HG02678 (cell line): Measurements from ENCODE around the gene EDN2.

Experiments
- ATAC-seq: cut with Tn5 transposase; IDR thresholded peaks from one replicate; pipeline ENCODE4 v1.9.1; 2021; ENCODE audit warnings: mild to moderate bottlenecking, moderate library complexity; ENCODE audit not compliant: unreplicated experiment

EDN2 gene

GRCh38 chr1:41484402-41485241, at the start of gene EDN2:
Gene EDN2 (minus strand): TSS chr1:41484683. CDS start chr1:41484601, 82 bp downstream.
- ATAC-seq: no peak

DNA sequence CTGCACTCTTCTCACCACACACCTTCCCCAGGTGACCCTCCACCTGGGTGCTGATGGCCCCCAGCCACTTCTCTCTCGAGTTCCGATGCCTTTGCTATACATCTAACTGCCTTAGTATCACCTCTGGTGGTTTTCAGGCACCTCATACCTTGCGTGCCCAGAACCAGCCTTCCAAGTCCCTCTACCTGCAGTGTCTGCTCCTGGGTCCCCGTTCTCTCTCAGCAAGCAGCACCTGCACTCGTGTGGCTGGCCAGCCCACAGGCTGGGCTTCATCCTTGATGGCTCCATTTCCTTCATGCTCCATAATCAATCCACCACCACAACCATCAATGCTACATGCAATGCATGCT, 49.2 kb upstream of the EDN2 start:
- no peak for ATAC-seq

GRCh38 chr1:41533016-41533730, 48.7 kb upstream of the EDN2 start:
- no peak for ATAC-seq

GRCh38 chr1:41532206-41532975, 47.9 kb upstream of the EDN2 start:
- no peak for ATAC-seq

- ATAC-seq: no peak
These were observed 45.9 kb upstream of the EDN2 start for GRCh38 chr1:41530411-41530810.

- no peak for ATAC-seq
These were observed 45.3 kb upstream of the EDN2 start for GRCh38 chr1:41529621-41530395.

DNA sequence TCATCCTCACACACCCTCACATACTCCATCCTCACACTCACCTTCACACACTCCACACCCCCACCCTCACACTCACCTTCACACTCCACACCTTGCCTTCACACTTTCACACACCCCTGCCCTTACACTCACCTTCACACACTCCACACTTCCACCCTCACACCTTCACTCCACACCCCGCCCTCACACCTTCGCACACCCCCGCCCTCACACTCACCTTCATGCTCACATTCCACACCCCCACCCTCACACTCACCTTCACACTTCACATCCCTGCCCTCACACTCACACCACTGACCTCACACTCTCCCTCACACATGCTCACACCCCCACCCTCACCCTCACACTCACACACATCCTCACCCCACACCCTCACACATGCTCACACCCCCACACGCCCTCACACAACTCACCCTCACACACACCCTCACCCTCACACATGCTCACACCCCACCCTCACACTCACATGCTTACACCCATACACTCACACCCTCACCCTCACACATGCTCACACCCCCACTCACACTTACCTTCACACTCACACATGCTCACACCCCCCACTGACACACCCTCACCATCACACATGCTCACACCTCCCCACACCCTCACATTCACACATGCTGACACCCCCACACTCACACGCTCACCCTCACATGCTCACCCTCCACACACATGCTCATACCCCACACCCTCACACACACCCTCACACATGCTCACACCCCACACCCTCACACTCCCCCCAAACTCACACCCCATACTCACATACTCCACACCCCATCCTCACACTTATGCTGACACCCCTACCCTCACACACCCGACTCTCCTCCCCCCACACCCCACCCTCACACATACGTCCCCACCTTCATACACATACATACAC, 44.5 kb upstream of the EDN2 start:
- ATAC-seq: no peak

DNA sequence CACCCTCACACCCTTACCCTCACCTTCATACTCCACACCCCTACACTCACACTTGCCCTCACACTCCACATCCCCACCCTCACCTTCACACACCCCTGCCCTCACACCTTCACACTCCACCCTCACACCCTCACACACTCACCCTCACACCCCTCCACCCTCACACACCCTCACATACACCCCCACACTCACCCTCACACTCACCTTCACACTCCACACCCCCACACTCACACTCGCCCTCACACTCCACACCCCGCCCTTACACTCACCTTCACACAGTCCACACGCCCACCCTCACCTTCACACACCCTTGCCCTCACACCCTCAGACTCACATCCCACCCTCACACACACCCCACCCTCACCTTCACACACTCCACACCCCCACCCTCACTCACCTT, 43.6 kb upstream of the EDN2 start:
- no peak for ATAC-seq

GRCh38 chr1:41526956-41527561, 42.6 kb upstream of the EDN2 start:
- no peak for ATAC-seq

GRCh38 chr1:41525891-41526587, 41.6 kb upstream of the EDN2 start:
- ATAC-seq: no peak

GRCh38 chr1:41524676-41525675, 40.5 kb upstream of the EDN2 start:
- ATAC-seq: no peak

GRCh38 chr1:41523949-41524675, 39.6 kb upstream of the EDN2 start:
- no peak for ATAC-seq

- ATAC-seq: no peak
These were observed 38.6 kb upstream of the EDN2 start for GRCh38 chr1:41523071-41523470.

DNA sequence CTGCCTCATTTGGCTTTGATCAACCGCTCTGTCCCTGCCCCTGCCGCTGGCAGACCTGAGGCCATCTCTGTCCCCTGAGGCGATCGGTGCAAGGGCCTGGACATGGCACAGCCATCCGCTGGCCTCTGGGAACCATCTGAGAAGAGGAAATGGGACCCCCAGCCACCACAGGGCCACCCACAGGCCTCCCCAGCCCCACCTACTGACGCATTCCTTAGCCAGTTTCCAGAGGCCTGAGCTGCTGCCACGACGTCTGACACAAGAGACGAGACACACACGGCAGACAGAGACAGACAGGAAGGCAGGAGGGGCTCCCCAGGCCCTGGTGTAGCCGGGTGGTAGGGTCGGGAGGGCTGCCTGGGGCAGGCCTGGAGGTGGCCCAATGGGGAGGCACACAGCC, 37.3 kb upstream of the EDN2 start:
- no peak for ATAC-seq

DNA sequence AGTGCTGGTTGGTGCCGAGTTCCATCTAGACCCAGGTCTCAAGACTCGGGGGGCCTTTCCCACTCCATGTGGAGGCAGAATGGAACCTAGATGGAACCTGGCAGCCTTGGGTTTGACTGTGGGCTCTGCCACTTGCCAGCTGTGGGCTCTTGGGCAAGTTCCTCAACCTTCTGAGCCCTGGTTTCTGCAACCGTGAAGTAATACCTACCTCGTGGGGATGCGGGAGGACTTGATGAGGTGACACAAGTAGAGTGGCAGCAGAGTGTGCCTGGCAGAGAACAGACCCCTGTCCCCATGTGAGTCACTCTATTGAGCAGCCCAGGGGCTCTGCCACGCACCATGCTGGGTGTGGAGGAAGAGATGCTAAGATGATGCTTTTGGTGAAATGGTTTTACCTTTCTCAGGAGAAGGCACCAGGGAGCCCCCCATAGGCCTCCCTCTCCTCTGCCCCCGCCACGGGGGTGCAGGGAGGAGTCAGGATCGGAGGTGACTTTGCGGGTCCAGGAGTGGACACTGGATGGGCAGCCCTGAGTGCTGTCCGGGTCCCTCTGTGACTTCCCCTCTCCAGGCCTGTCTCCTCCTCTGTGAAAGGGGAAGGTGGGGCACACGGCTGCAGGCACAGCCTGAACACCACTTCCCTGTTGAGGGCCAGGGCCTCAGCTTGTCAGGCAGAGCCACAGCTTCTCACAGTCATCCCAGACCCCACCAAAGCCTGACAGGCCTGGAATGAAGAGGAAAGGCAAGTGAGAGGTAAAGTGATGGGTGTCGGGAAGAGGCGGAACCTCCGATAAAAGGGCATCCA, 36.7 kb upstream of the EDN2 start:
- no peak for ATAC-seq

DNA sequence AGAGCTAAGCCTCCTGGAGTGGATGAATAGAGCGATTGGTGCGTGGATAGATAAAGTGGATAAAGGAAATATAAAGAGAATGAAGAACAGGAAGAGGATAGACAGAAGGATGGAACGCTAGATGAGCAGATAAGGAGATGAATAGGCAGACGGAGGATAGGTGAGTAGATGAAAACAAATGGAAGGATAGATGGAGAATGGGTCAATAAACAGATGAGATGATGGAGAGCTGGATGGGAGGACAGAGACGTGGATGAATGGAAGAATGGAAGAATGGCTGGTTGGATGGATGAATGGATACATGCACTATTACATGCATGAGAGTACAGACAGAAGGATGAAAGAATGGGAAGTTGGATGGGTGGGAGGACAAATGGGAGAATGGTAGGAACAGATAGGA, 35.2 kb upstream of the EDN2 start:
- ATAC-seq: no peak
